VCaP (cell line): ENCODE measurements around the gene MCM7.
"Not testable (repeated sequence)": the region's sequence is repeated elsewhere in the genome, so short reads cannot be mapped to it uniquely, and the experiment has no call there.

ENCODE experiments used
- H3K27ac ChIP-seq: fragments of 450-650 bp; 2 replicates; pipeline ENCODE4 v1.5.1; 2017
- CTCF ChIP-seq: fragments of 450-650 bp; conservative IDR thresholded peaks from 2 replicates; pipeline ENCODE4 v1.5.1; 2017; ENCODE audit warnings: mild to moderate bottlenecking, moderate library complexity

MCM7 gene

GRCh38 chr7:100137851-100138760 lies 36.9 kb upstream of the MCM7 start:
- no peak for TF ChIP-seq CTCF
- peak overlapping the region; percentile 23 for H3K27ac ChIP-seq

- H3K27ac ChIP-seq, result no peak overlapping the region
- TF ChIP-seq CTCF, result peak; percentile 97
Observed at GRCh38 chr7:100132697-100133151, 31.5 kb upstream of the MCM7 start.

DNA sequence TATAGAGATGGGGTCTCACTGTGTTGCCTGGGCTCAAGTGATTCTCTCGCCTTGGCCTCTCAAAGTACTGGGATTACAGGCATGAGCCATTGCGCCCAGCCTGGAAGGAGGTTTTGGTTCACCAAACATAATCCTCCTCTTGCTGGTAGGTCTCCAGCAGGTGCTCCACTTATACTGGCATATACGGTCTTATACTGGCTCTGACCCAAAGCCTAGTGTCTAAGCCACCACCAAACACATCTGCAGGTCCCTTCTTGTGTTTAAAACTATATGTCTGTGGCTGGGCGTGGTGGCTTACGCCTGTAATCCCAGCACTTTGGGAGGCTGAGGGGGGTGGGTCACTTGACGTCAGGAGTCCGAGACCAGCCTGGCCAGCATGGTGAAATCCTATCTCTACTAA lies 30.9 kb upstream of the MCM7 start:
- no peak for TF ChIP-seq CTCF
- no peak overlapping the region for H3K27ac ChIP-seq

- peak; percentile 92 for TF ChIP-seq CTCF
- H3K27ac ChIP-seq, result no peak overlapping the region
Observed at GRCh38 chr7:100130608-100131453, 29.6 kb upstream of the MCM7 start.

DNA sequence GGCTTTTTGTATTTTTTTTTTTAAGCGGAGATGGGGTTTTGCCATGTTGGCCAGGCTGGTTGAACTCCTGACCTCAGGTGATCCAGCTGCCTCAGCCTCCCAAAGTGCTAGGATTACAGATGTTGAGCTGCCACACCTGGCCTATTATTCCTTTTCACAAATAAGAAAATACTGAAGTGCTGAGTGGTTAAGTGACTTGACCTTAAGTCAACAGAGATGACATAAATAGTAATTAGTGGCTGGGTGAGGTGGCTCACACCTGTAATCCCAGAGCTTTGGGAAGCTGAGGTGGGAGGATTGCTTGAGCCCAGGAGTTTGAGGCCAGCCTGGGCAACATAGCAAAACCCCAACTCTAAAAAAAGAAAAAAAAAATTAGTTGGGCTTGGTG lies 29.0 kb upstream of the MCM7 start:
- H3K27ac ChIP-seq, result not testable (repeated sequence)

DNA sequence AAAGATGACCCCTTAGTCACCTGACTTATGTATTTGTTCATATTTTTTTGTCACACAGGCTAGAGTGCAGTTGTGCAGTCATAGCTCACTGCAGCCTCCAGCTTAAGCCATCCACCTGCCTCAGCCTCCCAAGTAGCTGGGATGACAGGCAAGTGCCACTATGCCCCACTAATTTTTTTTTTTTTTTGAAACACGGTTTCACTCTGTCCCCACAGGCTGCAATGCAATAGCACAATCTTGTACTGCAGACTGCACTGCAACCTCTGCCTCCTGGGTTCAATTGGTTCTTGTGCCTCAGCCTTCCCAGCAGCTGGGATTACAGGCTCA lies 27.4 kb upstream of the MCM7 start:
- no peak for TF ChIP-seq CTCF

GRCh38 chr7:100127866-100128636 lies 26.9 kb upstream of the MCM7 start:
- peak overlapping the region; percentile 99 for H3K27ac ChIP-seq
- TF ChIP-seq CTCF, result no peak

More for the DNA sequence above, 27.4 kb upstream of the MCM7 start:
- peak overlapping the region; percentile 99; the same call in 1 of the 2 replicates for H3K27ac ChIP-seq
